ENCODE results near the gene RAB20.
"Not testable (repeated sequence)": the region's sequence is repeated elsewhere in the genome, so short reads cannot be mapped to it uniquely, and the experiment has no call there.

DNA sequence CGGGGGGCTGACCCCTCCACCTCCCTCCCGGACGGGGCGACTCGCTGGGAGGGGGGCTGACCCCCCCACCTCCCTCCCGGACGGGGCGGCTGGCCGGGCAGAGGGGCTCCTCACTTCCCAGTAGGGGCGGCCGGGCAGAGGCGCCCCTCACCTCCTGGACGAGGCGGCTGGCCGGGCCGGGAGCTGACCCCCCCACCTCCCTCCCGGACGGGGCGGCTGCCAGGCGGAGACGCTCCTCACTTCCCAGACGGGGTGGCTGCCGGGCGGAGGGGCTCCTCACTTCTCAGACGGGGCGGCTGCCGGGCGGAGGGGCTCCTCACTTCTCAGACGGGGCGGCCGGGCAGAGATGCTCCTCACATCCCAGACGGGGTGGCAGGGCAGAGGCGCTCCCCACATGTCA lies 44.8 kb upstream of the RAB20 start:
- TF ChIP-seq, protein P1, sequence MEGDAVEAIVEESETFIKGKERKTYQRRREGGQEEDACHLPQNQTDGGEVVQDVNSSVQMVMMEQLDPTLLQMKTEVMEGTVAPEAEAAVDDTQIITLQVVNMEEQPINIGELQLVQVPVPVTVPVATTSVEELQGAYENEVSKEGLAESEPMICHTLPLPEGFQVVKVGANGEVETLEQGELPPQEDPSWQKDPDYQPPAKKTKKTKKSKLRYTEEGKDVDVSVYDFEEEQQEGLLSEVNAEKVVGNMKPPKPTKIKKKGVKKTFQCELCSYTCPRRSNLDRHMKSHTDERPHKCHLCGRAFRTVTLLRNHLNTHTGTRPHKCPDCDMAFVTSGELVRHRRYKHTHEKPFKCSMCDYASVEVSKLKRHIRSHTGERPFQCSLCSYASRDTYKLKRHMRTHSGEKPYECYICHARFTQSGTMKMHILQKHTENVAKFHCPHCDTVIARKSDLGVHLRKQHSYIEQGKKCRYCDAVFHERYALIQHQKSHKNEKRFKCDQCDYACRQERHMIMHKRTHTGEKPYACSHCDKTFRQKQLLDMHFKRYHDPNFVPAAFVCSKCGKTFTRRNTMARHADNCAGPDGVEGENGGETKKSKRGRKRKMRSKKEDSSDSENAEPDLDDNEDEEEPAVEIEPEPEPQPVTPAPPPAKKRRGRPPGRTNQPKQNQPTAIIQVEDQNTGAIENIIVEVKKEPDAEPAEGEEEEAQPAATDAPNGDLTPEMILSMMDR (IDR thresholded peaks at IDR 0.05; ENCODE audit: low read length) = not testable (repeated sequence)
- not testable (repeated sequence) for TF ChIP-seq EZH2 (IDR thresholded peaks at IDR 0.05; ENCODE audit: borderline replicate concordance, low read length)
